ENCODE results near the gene CNTNAP2. TPM values are rescaled to one million over a fixed set of nuclear protein-coding genes. Genes with fewer than 3 reads are reported as not detected.

Gene CNTNAP2
- total and polyA plus RNA-seq, 2 of the 4 experiments (the other 2 are of a cell fraction), result not detected

- POLR2A ChIA-PET (ENCODE audit: unreplicated experiment), result no interaction called here
- Histone ChIP-seq H3K4me2 (ENCODE audit: low read depth, low read length) (no peak overlapping the region), H3K9me1 (ENCODE audit: insufficient read depth, low read length) (no peaks in the 10 kb centered on the region), H3K9ac (ENCODE audit: low read depth, low read length) (no peak overlapping the region), H2BK5ac (ENCODE audit: low read depth, low read length, poor library complexity, severe bottlenecking) (no peak overlapping the region), H4K5ac (ENCODE audit: low read depth, low read length) (no peak overlapping the region), H2BK20ac (ENCODE audit: low read depth, low read length) (no peak overlapping the region), H4K8ac (ENCODE audit: low read depth in 2 of 2, low read length in 2 of 2) (no peak overlapping the region), H3K79me1 (ENCODE audit: low read depth in 1 of 2, low read length in 2 of 2) (no peaks in the 10 kb centered on the region), H2AFZ (replicated peaks; ENCODE audit: low read length, poor library complexity) (no peak overlapping the region), H2AK9ac (replicated peaks; ENCODE audit: low read depth, low read length, poor library complexity) (no peak overlapping the region), H3K23ac (ENCODE audit: low read depth, low read length) (no peak overlapping the region), H3K9me3 (ENCODE audit: control insufficient read depth, insufficient read depth, low read length) (peaks cover 17% of the 10 kb centered on the region), H3K27me3 (ENCODE audit: control insufficient read depth, insufficient read depth, low read length) (no peaks in the 10 kb centered on the region), H3K18ac (ENCODE audit: low read depth, low read length) (no peak overlapping the region), H3K36me3 (ENCODE audit: control insufficient read depth, insufficient read depth, low read length) (no peaks in the 10 kb centered on the region), H3K4me1 (ENCODE audit: control insufficient read depth, insufficient read depth, low read length) (no peaks in the 10 kb centered on the region), H2BK15ac (ENCODE audit: low read depth, low read length) (no peak overlapping the region), H3K14ac (replicated peaks; ENCODE audit: low read depth, low read length) (no peak overlapping the region), H3K56ac (ENCODE audit: extremely low read depth, insufficient read depth, low read length) (no peak overlapping the region), H3K4ac (ENCODE audit: low read depth, low read length) (no peak overlapping the region), H2BK120ac (ENCODE audit: low read depth, low read length) (no peak overlapping the region), H3K4me3 (ENCODE audit: insufficient read depth, low read depth, low read length) (no peak overlapping the region), H4K20me1 (ENCODE audit: insufficient read depth, low read length) (no peaks in the 10 kb centered on the region), H2AK5ac (ENCODE audit: low read depth, low read length) (no peak overlapping the region), H4K91ac (ENCODE audit: insufficient read depth, low read depth, low read length) (no peak overlapping the region), H3K27ac (ENCODE audit: insufficient read depth, low read length) (no peak overlapping the region)
- in situ Hi-C loops (cut with MboI; ENCODE audit: low sequenced_read_pairs) (no loop called here), dilution Hi-C loops (cut with HindIII; ENCODE audit: low sequenced_read_pairs, unreplicated experiment) (no loop called here), intact Hi-C loops (cut with micrococcal nuclease) (no loop called here)
- no peak for DNase-seq
- TF ChIP-seq CHD1 (IDR thresholded peaks at IDR 0.05; ENCODE audit: low read depth, low read length), result no peak
- no peak for TF ChIP-seq NFE2L2 (IDR thresholded peaks at IDR 0.05; ENCODE audit: low read depth, low read length)
- no peak for TF ChIP-seq RFX5 (IDR thresholded peaks at IDR 0.05; ENCODE audit: low read depth, low read length)
- no peak for TF ChIP-seq BHLHE40 (IDR thresholded peaks at IDR 0.05; ENCODE audit: low read depth, low read length)
- no peak for TF ChIP-seq CTCF (conservative IDR thresholded peaks at IDR 0.05; ENCODE audit: low read depth, low read length)
- no peak for TF ChIP-seq MAFK (IDR thresholded peaks at IDR 0.05; ENCODE audit: low read depth, low read length)
- TF ChIP-seq POLR2A (IDR thresholded peaks at IDR 0.05; ENCODE audit: low read depth, low read length), result no peak
- no peak for TF ChIP-seq MAZ (IDR thresholded peaks at IDR 0.05; ENCODE audit: borderline replicate concordance, low read depth, low read length)
- TF ChIP-seq RAD21 (IDR thresholded peaks at IDR 0.05; ENCODE audit: low read length), result no peak
- no peak for TF ChIP-seq FOS (IDR thresholded peaks at IDR 0.05; ENCODE audit: low read depth, low read length)
- TF ChIP-seq USF2 (IDR thresholded peaks at IDR 0.05; ENCODE audit: low read depth, low read length), result no peak
- no peak for TF ChIP-seq SMC3 (IDR thresholded peaks at IDR 0.05; ENCODE audit: low read depth, low read length)
- TF ChIP-seq, protein P1, sequence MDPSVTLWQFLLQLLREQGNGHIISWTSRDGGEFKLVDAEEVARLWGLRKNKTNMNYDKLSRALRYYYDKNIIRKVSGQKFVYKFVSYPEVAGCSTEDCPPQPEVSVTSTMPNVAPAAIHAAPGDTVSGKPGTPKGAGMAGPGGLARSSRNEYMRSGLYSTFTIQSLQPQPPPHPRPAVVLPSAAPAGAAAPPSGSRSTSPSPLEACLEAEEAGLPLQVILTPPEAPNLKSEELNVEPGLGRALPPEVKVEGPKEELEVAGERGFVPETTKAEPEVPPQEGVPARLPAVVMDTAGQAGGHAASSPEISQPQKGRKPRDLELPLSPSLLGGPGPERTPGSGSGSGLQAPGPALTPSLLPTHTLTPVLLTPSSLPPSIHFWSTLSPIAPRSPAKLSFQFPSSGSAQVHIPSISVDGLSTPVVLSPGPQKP (IDR thresholded peaks at IDR 0.05; ENCODE audit: borderline replicate concordance, low read depth, low read length), result no peak
- TF ChIP-seq MXI1 (IDR thresholded peaks at IDR 0.05; ENCODE audit: borderline replicate concordance, low read depth, low read length), result no peak
- TF ChIP-seq CEBPB (IDR thresholded peaks at IDR 0.05; ENCODE audit: low read depth, low read length), result no peak
- TF ChIP-seq RCOR1 (IDR thresholded peaks at IDR 0.05; ENCODE audit: insufficient replicate concordance, low read length), result no peak
- no TSS peak for BruUV-seq (replicated peaks)
- WGBS, 2 experiments (ENCODE audit: extremely low coverage in 2 of 2, insufficient read length in 1 of 2), result 51% methylated on average over 4 of the region's 11 CpGs; no CpG with 5 or more reads in 1 of the 2 experiments
- CTCF ChIA-PET, result no interaction called here
- no peak for ATAC-seq (ENCODE audit: low read depth)
Measured at GRCh38 chr7:148277042-148277660, 2160.6 kb downstream of the CNTNAP2 start.
